Measurements from ENCODE around the gene SMYD3. TPM values are rescaled to one million over a fixed set of nuclear protein-coding genes. Genes with fewer than 3 reads are reported as not detected.
"Not testable (repeated sequence)": the region's sequence is repeated elsewhere in the genome, so short reads cannot be mapped to it uniquely, and the experiment has no call there.

SMYD3 gene
- total and polyA plus RNA-seq, 10 donors, result 12.5 to 33.1 (median 21.0) TPM

- Histone ChIP-seq H3K9me3 (no peaks in the 10 kb centered on the region), H3K27ac (no peak overlapping the region), H3K36me3 (no peaks in the 10 kb centered on the region), H3K27me3 (replicated peaks in 1 of 7) (no peaks in the 10 kb centered on the region), H3K4me3 (no peak overlapping the region), H3K4me1 (peaks cover 0 to 6% (median 0%) of the 10 kb centered on the region in 6 donors)
- DNase-seq, result no peak
- WGBS, 5 donors, result 90 to 100% (median 97%) methylated on average over 1 of the region's 1 CpG
- intact Hi-C loops (cut with DNase I; ENCODE audit: low total_unique reads), result no loop called here
- TF ChIP-seq POLR2AphosphoS5 (IDR thresholded peaks at IDR 0.05) (no peak), CTCF (IDR thresholded peaks at IDR 0.05 in 8 of 11, conservative IDR thresholded peaks at IDR 0.05 in 3 of 11) (no peak), POLR2A (IDR thresholded peaks at IDR 0.05) (no peak)
These were observed 474.1 kb downstream of the SMYD3 start for GRCh38 chr1:246032984-246033383.

GRCh38 chr1:246032031-246032551, 475.0 kb downstream of the SMYD3 start:
- H3K27ac ChIP-seq, result no peak overlapping the region
- no peak overlapping the region for H3K4me3 ChIP-seq
- intact Hi-C loops (cut with DNase I; ENCODE audit: low total_unique reads), result no loop called here
- no peaks in the 10 kb centered on the region for H3K27me3 ChIP-seq (replicated peaks in 1 of 7)
- H3K4me1 ChIP-seq, result peaks cover 0 to 6% (median 0%) of the 10 kb centered on the region in 6 donors
- TF ChIP-seq POLR2AphosphoS5 (IDR thresholded peaks at IDR 0.05) (no peak), CTCF (IDR thresholded peaks at IDR 0.05 in 8 of 11, conservative IDR thresholded peaks at IDR 0.05 in 3 of 11) (no peak), POLR2A (IDR thresholded peaks at IDR 0.05) (no peak)
- no peaks in the 10 kb centered on the region for H3K36me3 ChIP-seq
- WGBS, 5 donors, result 64 to 87% (median 81%) methylated on average over 3 of the region's 3 CpGs
- DNase-seq, result no peak
- no peaks in the 10 kb centered on the region for H3K9me3 ChIP-seq

- H3K4me1 ChIP-seq, result no peaks in the 10 kb centered on the region
- intact Hi-C loops (cut with DNase I; ENCODE audit: low total_unique reads), result no loop called here
- WGBS, 5 donors, result 24 to 59% (median 40%) methylated on average over 1 of the region's 1 CpG
These were observed 477.5 kb downstream of the SMYD3 start for GRCh38 chr1:246029616-246030015.

GRCh38 chr1:246024118-246024517, 483.0 kb downstream of the SMYD3 start:
- H3K27me3 ChIP-seq (replicated peaks in 1 of 7); H3K9me3 ChIP-seq; H3K4me3 ChIP-seq; H3K36me3 ChIP-seq; H3K4me1 ChIP-seq; DNase-seq; H3K27ac ChIP-seq; intact Hi-C loops (cut with DNase I; ENCODE audit: low total_unique reads): not testable (repeated sequence)
- WGBS, 5 donors, result 89 to 98% (median 95%) methylated on average over 1 of the region's 1 CpG

More at GRCh38 chr1:246029616-246030015, 477.5 kb downstream of the SMYD3 start:
- Histone ChIP-seq H3K9me3 (no peaks in the 10 kb centered on the region), H3K4me3 (no peak overlapping the region), H3K36me3 (no peaks in the 10 kb centered on the region), H3K27me3 (replicated peaks in 1 of 7) (no peaks in the 10 kb centered on the region), H3K27ac (no peak overlapping the region)
- TF ChIP-seq CTCF (IDR thresholded peaks at IDR 0.05 in 8 of 11, conservative IDR thresholded peaks at IDR 0.05 in 3 of 11) (no peak), POLR2A (IDR thresholded peaks at IDR 0.05) (no peak), POLR2AphosphoS5 (IDR thresholded peaks at IDR 0.05) (no peak)
- no peak for DNase-seq

All from spleen (tissue), 11 donors.